DMS53 (cell line): Measurements from ENCODE around the gene ARHGAP42.
"Not testable (repeated sequence)": the region's sequence is repeated elsewhere in the genome, so short reads cannot be mapped to it uniquely, and the experiment has no call there.

Source experiments
- DNase-seq: peaks from one replicate; lab custom pipeline; 2025; lab: John Stamatoyannopoulos, UW

Gene ARHGAP42

GRCh38 chr11:100965346-100965745, 278.3 kb downstream of the ARHGAP42 start:
- DNase-seq: no peak

DNA sequence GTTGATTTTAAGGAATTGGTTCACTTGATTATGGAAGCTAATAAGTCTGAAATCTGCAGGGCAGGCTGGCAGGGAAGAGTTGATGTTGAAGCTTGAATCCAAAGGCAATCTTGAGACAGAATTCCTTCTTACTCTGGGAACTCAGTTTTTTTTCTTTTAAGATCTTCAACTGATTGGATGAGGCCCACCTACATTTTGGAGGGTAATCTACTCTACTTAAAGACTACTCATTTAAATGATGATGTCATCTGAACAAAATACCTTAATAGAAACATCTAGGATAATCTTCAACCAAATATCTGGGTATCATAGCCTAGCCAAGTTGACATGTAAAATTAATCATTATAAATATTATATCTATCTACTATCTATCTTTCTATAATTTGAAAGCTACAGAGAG, 279.3 kb downstream of the ARHGAP42 start:
- DNase-seq: no peak

DNA sequence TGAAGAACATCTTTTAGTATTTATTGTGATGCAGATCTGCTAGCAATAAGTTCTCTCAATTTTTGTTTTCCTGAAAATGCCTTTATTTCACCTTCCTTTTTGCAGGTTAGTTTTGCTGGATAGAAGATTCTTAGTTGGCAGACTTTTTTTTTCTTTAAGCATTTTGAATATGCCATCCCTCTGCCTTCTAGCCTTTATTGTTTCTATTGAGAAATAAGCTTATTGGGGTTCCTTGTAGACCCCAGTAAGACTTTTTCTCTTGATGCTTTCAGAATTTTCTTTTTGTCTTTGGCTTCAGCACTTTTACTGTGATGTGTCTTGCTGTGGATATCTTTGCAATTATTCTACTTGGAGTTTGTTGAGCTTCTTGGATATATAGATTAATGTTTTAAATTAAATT, 281.9 kb downstream of the ARHGAP42 start:
- no peak for DNase-seq

DNA sequence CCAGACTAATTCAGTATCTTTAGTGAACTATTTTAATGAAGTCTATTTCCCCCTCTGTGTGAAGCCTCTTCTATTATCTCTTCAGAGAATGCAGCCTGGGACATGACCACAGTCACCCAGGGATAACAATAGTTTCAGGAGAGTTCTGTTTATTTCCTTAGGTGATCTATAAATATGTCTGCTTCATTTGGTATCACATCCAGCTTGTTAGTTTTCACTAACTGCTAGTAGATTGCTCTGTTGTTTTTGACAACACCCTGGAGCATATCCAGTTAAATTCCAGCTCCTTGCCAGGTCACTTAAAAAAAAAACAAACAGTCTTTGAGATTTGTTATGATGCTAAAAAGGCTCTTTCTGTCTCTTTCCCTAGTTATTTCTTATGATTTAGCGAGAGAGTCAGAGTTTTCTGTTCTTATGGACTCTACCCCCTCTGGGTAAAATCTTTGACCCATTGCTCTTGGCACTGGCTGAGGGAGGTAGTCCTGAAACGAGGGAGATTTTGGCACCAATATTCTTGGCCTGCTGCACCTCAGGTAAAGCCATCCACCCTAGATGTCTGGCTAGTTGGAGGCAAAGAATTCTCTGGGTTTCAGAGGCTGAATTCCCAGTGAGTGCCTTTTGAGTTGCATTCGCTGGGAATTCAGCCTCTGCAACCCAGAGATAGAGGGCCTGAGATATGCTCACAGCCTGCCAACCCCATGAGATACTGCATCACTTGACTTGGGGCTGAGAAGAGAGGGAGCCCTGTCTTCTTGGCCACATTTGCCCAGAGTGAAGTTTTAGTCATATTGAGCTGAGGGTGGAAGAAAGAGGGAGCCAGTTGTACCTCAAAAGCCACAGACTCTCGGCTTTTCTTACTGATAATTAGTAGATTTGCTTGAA, 283.4 kb downstream of the ARHGAP42 start:
- no peak for DNase-seq

GRCh38 chr11:100972046-100972445, 285.0 kb downstream of the ARHGAP42 start:
- no peak for DNase-seq

GRCh38 chr11:100978442-100978841, 291.4 kb downstream of the ARHGAP42 start:
- DNase-seq: no peak

GRCh38 chr11:100978939-100979338, 291.9 kb downstream of the ARHGAP42 start:
- peak; percentile 7 for DNase-seq

DNA sequence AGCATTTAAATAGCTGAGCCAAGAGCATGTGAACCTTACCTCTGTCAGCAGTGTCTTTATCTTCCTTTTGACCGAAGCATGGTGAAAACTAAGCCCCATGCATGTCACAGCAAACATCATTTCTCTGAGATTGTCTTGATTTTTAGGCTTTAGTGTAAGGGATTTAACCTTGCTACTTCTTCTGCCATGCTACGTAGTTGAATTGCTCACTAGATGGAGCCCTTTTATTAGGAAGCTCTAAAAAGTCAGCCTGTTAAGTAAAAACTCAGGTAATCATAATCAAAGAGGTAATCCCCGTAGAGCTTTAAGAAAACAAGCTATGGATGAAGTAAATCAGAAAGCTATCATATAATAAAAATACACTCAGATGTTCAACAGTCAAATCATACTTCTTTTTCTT, 293.1 kb downstream of the ARHGAP42 start:
- DNase-seq: peak; percentile 71

DNA sequence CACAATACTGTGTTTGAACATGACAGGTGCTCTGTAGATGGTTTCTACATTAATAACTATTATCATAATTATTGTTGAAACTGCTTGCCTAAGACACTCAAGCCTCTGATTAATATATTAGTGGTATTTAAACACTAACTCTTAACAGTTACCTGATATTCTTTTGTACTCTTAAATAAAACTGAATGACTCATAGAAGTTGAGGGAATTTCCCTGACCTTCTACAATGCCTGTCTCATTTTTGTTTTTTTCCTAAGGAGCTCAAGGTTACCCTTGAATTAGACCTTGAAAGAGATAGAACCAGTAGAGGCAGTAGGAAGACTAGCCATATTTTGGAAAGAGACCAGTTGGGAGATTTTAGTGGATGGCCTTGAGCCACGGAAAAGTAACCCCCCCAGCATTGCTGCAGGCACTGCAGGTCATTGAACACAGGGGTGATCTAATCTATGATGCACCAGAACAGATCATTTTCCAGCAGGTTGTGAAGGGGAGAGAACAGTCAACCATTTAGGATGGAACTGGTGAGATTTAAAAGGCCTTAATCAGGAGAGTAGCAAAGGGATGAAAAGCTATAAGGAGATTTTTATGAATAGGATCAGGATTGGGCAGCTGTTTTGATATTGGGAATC, 294.2 kb downstream of the ARHGAP42 start:
- peak; percentile 37 for DNase-seq

DNA sequence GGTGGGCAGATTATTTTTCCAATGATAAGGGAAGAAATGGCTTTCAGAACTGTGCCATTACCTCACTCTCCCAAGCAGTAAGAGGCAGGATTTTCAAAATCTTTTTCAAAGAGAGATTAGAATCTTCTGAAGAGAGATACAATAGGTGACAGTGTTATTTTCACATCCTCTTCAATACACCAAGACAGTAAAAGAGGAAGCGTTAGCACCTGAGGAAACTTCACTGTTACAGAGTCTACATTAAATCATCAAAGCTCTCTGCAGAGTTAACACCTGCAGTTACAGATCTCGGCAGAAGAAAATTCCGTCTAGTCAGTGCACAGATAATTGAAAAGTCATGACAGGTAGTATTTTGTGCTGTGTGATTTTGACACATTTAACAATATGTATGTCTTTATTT, 297.6 kb downstream of the ARHGAP42 start:
- DNase-seq: no peak

DNA sequence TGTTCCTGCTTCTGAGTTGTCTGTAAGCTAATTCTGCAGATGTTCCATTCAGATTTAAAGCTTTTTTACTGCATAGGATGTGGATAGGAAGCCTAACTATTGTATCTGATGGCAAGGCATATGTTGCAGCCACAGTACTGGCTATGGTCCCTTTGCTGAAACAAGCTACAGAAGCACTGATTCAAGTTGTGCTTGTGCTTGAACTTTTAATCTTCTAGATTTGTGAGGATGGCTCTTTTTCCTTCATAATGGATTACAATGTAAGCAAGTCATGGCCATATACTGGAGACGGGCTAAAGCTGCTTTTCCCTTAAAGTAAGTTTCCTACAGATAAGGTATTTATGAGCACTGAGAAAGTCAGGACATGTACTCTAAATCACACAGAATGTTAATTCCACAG, 303.8 kb downstream of the ARHGAP42 start:
- DNase-seq: no peak

GRCh38 chr11:100991541-100991940, 304.5 kb downstream of the ARHGAP42 start:
- no peak for DNase-seq

- no peak for DNase-seq
Observed at GRCh38 chr11:100994966-100995365, 307.9 kb downstream of the ARHGAP42 start.

- DNase-seq: no peak
Observed at GRCh38 chr11:100999756-101000155, 312.7 kb downstream of the ARHGAP42 start.

GRCh38 chr11:101003468-101003867, 316.4 kb downstream of the ARHGAP42 start:
- peak; percentile 46 for DNase-seq

DNA sequence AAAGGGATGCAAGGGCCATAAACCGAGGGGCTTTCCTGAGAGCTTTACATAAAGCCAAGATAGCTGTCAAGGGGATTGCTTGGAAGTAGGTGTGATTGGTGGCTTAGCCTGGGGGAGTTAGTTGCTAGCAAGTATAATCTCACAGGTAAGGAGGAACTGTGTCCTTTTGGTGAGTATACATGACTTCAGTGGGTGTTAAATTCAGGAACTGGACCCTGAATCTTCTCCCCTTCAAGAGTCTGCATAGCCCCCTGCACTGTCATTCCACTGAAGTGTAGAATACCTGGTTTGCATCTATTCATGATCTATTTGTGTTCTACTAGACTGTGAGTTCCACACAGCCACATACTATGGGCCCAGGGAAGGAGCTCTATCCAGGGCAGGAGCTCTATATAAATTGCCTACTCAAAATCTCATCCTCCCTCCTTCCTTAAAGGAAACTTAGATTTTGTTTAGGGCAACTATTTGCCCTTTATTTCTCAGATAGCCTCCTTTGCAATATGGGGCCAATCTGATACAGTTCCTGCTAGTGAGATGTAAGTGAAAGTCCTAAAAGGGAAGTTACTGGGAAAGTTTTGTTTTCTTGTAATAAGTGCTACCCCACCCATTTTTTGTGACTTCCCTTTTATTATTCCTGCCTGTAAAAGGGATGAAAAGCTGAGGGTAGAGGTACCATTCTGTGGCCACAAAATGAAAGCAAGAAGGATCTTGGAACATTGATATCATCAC, 322.0 kb downstream of the ARHGAP42 start:
- no peak for DNase-seq

DNA sequence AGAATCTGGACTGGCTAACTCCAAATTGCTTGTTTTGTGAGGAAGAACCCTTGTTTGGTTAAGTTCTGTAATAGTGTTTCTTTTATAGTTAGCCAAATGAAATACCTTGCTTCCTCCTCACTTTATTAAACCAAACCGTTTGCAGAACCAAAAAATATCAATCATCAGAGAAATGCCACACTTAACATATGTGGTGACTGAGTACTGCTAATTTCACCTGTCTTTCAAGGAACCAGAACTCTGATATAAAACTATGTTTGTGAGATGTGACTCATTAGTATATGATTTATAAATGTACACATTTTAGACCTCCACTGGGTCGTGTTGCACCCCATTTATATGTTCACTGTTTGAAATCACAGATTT, 322.6 kb downstream of the ARHGAP42 start:
- no peak for DNase-seq

- DNase-seq: no peak
Observed at GRCh38 chr11:101010899-101011298, 323.8 kb downstream of the ARHGAP42 start.

DNA sequence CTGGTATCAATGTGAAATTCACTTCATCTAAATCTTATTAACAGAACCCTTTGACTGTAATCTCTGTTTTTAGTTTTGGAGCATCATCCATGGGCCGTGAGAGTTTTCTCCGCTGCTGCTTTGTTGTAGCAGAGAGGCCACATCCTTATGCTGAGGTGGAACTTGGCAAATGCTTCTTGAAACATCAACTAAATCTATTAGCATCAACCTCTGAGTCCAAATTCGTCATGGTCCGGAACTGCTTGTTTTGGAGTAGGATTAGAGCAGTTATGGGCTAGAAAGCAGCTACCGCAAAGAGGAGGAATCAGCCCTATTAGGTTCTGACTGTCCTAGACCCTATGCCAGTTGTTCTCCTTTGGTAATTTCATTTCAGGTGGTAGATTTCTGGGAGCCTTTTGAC, 324.8 kb downstream of the ARHGAP42 start:
- DNase-seq: no peak

GRCh38 chr11:101013702-101014101, 326.6 kb downstream of the ARHGAP42 start:
- not testable (repeated sequence) for DNase-seq

GRCh38 chr11:101014600-101015285, 327.7 kb downstream of the ARHGAP42 start:
- DNase-seq: no peak

GRCh38 chr11:101019870-101020269, 332.8 kb downstream of the ARHGAP42 start:
- no peak for DNase-seq
